Psoas muscle (tissue), 8 donors: ENCODE measurements around the gene CWC25. TPM values are rescaled to one million over a fixed set of nuclear protein-coding genes. Genes with fewer than 3 reads are reported as not detected.
"Not testable (repeated sequence)": the region's sequence is repeated elsewhere in the genome, so short reads cannot be mapped to it uniquely, and the experiment has no call there.

ENCODE experiments used
- ATAC-seq, 4 donors: fragments of 200-7000 bp; cut with Tn5 transposase; one replicate each; pipeline ENCODE4 v1.9.1; 2020; ENCODE audit warnings: moderate library complexity in 3 of 4, mild to moderate bottlenecking in 2 of 4
- DNase-seq, 2 donors: peaks; one replicate each; pipeline ENCODE4 v3.0.0-alpha.2; 2020
- H3K27ac ChIP-seq: fragments of 200-600 bp; one replicate; pipeline ENCODE4 v1.8.0; 2022
- H3K27me3 ChIP-seq, 3 donors: fragments of 200-600 bp in 1 of 3; one replicate each; pipeline versions ENCODE4 v1.6.1 to v1.8.0; 2013 to 2022; ENCODE audit warnings: low read length in 2 of 3, mild to moderate bottlenecking in 2 of 3, moderate library complexity in 1 of 3; ENCODE audit not compliant: insufficient read depth in 3 of 3
- H3K36me3 ChIP-seq, 2 donors: fragments of 200-600 bp in 1 of 2; one replicate each; pipeline versions ENCODE4 v1.6.1 to v1.8.0; 2013 to 2022; ENCODE audit warnings: low read depth in 1 of 2, mild to moderate bottlenecking in 1 of 2, moderate library complexity in 1 of 2; ENCODE audit not compliant: insufficient read depth in 1 of 2
- H3K4me1 ChIP-seq: fragments of 200-600 bp; one replicate; pipeline ENCODE4 v1.8.0; 2022
- H3K4me3 ChIP-seq: fragments of 200-600 bp; one replicate; pipeline ENCODE4 v1.8.0; 2022; ENCODE audit warnings: mild to moderate bottlenecking
- H3K9me3 ChIP-seq: fragments of 200-600 bp; one replicate; pipeline ENCODE4 v1.8.0; 2022
- CTCF ChIP-seq: fragments of 200-600 bp; IDR thresholded peaks from one replicate; pipeline ENCODE4 v1.8.0; 2022; ENCODE audit warnings: antibody characterized with exemption
- WGBS, 3 donors: extraction: QIAGEN DNeasy Blood & Tissue Kit; methylation state at CpG; one replicate each; pipeline versions ENCODE4 v1.1.6 to v1.1.7; 2013; 5-methylcytosine and 5-hydroxymethylcytosine counted together
- intact Hi-C, 2 donors: fragments of 100-400 bp; cut with DNase I; formaldehyde crosslinking; loops; one replicate each; pipeline versions ENCODE4 v1.11.0 to v1.14.2; 2022
- polyA plus RNA-seq, 3 donors: library from polyadenylated mRNA; stranded (reverse); fragments of 200-250 nt; gene quantifications; one replicate each; pipeline ENCODE4 v1.2.3, GENCODE V29; 2013
- total RNA-seq, 4 donors: library from RNA; stranded (reverse); fragmentation: NEBNext Ultra II Directional in 2 of 4; extraction: Animal tissue kit (Norgen Biotek cat#: 25700) in 2 of 4; gene quantifications; one replicate each; pipeline versions ENCODE4 v1.2.1 to v1.2.4, GENCODE V29; 2021 to 2023
- donor health status: healthy with polysubstance abuse.
- donor health status: DM: no; HTN: no; CAD: no; lungs with moderate emphysema.
- donor health status: Bipolar disorder and iron deficiency.
- donor health status: healthy.
- donor health status: DM: yes; HTN: yes; CAD: no.
- donor health status: DM: no; HTN: no; CAD: no.
- donor health status: DM: no; HTN: no; CAD: no.
- donor health status: DM: yes; HTN: yes; CAD: no.

The CWC25 gene
- total and polyA plus RNA-seq, 7 donors: 9.7 to 22.0 (median 15.0) TPM

- ATAC-seq (peak in 2 of 4 donors; percentile 37 to 64), DNase-seq (no peak)
These were observed 36.3 kb upstream of the CWC25 start for GRCh38 chr17:38861399-38861843.

GRCh38 chr17:38857271-38857670 lies 32.1 kb upstream of the CWC25 start:
- TF ChIP-seq CTCF: no peak
- intact Hi-C loops: no loop called here
- H3K27me3 ChIP-seq: no peaks in the 10 kb centered on the region
- peaks cover under 1% of the 10 kb centered on the region for H3K4me1 ChIP-seq
- H3K9me3 ChIP-seq: no peaks in the 10 kb centered on the region
- no peak overlapping the region for H3K4me3 ChIP-seq
- no peak overlapping the region for H3K27ac ChIP-seq
- no peak for ATAC-seq
- WGBS, 3 donors: 70 to 79% (median 72%) methylated on average over 5 of the region's 5 CpGs
- no peak for DNase-seq
- peaks cover 0 to 7% of the 10 kb centered on the region in 2 donors for H3K36me3 ChIP-seq

More at GRCh38 chr17:38861399-38861843, 36.3 kb upstream of the CWC25 start:
- H3K27me3 ChIP-seq: peaks cover 0 to 3% (median 0%) of the 10 kb centered on the region in 3 donors
- H3K36me3 ChIP-seq: no peaks in the 10 kb centered on the region
- no peak for TF ChIP-seq CTCF
- no peak overlapping the region for H3K27ac ChIP-seq
- no peaks in the 10 kb centered on the region for H3K4me1 ChIP-seq
- no peak overlapping the region for H3K4me3 ChIP-seq
- no peaks in the 10 kb centered on the region for H3K9me3 ChIP-seq
- 22 to 25% (median 22%) methylated on average over 8 of the region's 8 CpGs for WGBS, 3 donors
- intact Hi-C loops: loop anchor here in 1 of 2 donors (10.0 kb wide), 1 partner anchor 293 kb away; the partner anchor contains the start of gene PLXDC1

GRCh38 chr17:38855101-38855714 lies 30.1 kb upstream of the CWC25 start:
- WGBS, 3 donors: 81 to 86% (median 82%) methylated on average over 28 of the region's 28 CpGs
- H3K9me3 ChIP-seq, intact Hi-C loops, ATAC-seq, H3K27me3 ChIP-seq, H3K4me3 ChIP-seq, DNase-seq, H3K27ac ChIP-seq: not testable (repeated sequence)
- Histone ChIP-seq H3K4me1 (peaks cover 16% of the 10 kb centered on the region), H3K36me3 (peaks cover 7 to 28% of the 10 kb centered on the region in 2 donors)

GRCh38 chr17:38853292-38854219 lies 28.4 kb upstream of the CWC25 start, which contains the start of gene RPL23:
TSS of gene RPL23 (minus strand) at chr17:38853721. CDS start at chr17:38853710, 11 bp downstream.
- Histone ChIP-seq H3K36me3 (peaks cover 12 to 44% of the 10 kb centered on the region in 2 donors), H3K9me3 (no peaks in the 10 kb centered on the region), H3K27me3 (no peaks in the 10 kb centered on the region), H3K27ac (peak within 1 kb of the TSS; percentile 94), H3K4me3 (peak within 1 kb of the TSS; percentile 77), H3K4me1 (peaks cover 16% of the 10 kb centered on the region)
- ATAC-seq: peak; percentile 94 to 98 (median 97)
- 0 to 1% (median 0%) methylated on average over 48 of the region's 48 CpGs for WGBS, 3 donors
- peak; percentile 94 to 96 for DNase-seq
- no peak for TF ChIP-seq CTCF
- intact Hi-C loops: no loop called here
